RWPE2 (cell line): Measurements from ENCODE around the gene TMEM272.

ENCODE experiments used
- ATAC-seq: fragments of 200-7000 bp; cut with Tn5 transposase; 3 replicates; pipeline ENCODE4 v1.9.1; 2021; ENCODE audit warnings: low read depth
- DNase-seq: peaks from one replicate; pipeline ENCODE4 v3.0.0-alpha.2; 2020; ENCODE audit warnings: low spot score
- H3K27ac ChIP-seq: fragments of 450-650 bp; 2 replicates; pipeline ENCODE4 v1.5.1; 2017; ENCODE audit warnings: mild to moderate bottlenecking; ENCODE audit not compliant: poor library complexity, severe bottlenecking
- H3K27me3 ChIP-seq: fragments of 250-450 bp; sonication (Bioruptor Pico); 2 replicates; pipeline ENCODE4 v1.5.1; 2021; ENCODE audit warnings: mild to moderate bottlenecking, moderate library complexity; ENCODE audit not compliant: insufficient read depth, poor library complexity, severe bottlenecking
- H3K36me3 ChIP-seq: fragments of 250-450 bp; sonication (Bioruptor Pico); 2 replicates; pipeline ENCODE4 v1.5.1; 2020; ENCODE audit warnings: low read depth, mild to moderate bottlenecking, moderate library complexity
- H3K4me1 ChIP-seq: fragments of 250-450 bp; sonication (Bioruptor Pico); 2 replicates; pipeline ENCODE4 v1.5.1; 2021; ENCODE audit warnings: mild to moderate bottlenecking, moderate library complexity; ENCODE audit not compliant: insufficient read depth, poor library complexity, severe bottlenecking
- H3K4me3 ChIP-seq: fragments of 250-450 bp; sonication (Bioruptor Pico); 2 replicates; pipeline ENCODE4 v1.5.1; 2021; ENCODE audit warnings: mild to moderate bottlenecking, moderate library complexity; ENCODE audit not compliant: severe bottlenecking
- H3K9me3 ChIP-seq: fragments of 250-450 bp; sonication (Bioruptor Pico); 2 replicates; pipeline ENCODE4 v1.5.1; 2021; ENCODE audit warnings: mild to moderate bottlenecking, moderate library complexity; ENCODE audit not compliant: severe bottlenecking
- TF ChIP-seq, protein P1 (sequence below): fragments of 450-650 bp; IDR thresholded peaks from one replicate; pipeline ENCODE4 v1.5.1; 2017; ENCODE audit warnings: mild to moderate bottlenecking, moderate library complexity; ENCODE audit not compliant: poor library complexity, severe bottlenecking

TMEM272 gene

DNA sequence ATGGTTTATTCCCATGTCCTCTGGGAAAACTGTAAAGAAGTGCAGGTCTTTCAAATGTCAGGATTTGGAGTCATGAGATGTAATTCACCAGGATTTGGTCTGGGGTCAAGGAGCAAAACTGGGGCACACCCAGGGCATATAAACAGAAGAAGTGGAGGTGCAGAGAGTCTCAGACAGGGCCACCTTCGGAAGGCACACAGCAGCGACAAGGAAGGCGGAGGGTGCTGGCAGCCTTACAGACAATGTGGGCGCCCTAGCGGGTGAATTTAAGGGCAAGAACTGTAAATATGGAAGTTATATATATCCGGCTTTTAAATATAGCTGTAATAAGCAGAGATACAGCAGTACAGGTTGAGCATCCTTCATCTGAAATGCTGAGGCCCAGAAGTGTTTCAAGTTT, 72.2 kb downstream of the TMEM272 start:
- Histone ChIP-seq H3K4me1 (no peaks in the 10 kb centered on the region), H3K9me3 (no peaks in the 10 kb centered on the region), H3K27ac (no peak overlapping the region), H3K27me3 (no peaks in the 10 kb centered on the region), H3K36me3 (no peaks in the 10 kb centered on the region), H3K4me3 (no peak overlapping the region)
- ATAC-seq (no peak), DNase-seq (no peak)
- TF ChIP-seq, protein P1, sequence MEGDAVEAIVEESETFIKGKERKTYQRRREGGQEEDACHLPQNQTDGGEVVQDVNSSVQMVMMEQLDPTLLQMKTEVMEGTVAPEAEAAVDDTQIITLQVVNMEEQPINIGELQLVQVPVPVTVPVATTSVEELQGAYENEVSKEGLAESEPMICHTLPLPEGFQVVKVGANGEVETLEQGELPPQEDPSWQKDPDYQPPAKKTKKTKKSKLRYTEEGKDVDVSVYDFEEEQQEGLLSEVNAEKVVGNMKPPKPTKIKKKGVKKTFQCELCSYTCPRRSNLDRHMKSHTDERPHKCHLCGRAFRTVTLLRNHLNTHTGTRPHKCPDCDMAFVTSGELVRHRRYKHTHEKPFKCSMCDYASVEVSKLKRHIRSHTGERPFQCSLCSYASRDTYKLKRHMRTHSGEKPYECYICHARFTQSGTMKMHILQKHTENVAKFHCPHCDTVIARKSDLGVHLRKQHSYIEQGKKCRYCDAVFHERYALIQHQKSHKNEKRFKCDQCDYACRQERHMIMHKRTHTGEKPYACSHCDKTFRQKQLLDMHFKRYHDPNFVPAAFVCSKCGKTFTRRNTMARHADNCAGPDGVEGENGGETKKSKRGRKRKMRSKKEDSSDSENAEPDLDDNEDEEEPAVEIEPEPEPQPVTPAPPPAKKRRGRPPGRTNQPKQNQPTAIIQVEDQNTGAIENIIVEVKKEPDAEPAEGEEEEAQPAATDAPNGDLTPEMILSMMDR = no peak

DNA sequence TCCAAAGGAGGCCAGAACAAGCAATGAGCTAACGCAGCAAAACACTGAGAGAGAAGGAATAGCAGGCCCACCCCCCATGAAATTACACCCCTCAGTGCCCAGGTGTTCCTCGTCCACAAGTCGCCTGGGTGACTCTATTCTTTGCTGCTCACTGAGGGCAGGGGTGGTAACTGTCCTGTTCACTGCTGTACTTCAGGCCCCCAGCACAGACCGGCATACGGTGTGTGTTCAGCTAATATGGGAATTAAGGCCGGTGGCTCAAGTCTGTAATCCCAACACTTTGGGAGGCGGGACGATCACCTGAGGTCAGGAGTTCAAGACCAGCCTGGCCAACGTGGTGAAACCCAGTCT, 72.9 kb downstream of the TMEM272 start:
- DNase-seq (no peak), ATAC-seq (no peak; the same call in 2 of the 3 replicates)
- Histone ChIP-seq H3K27me3 (no peaks in the 10 kb centered on the region), H3K9me3 (no peaks in the 10 kb centered on the region), H3K36me3 (no peaks in the 10 kb centered on the region), H3K4me1 (no peaks in the 10 kb centered on the region), H3K27ac (no peak overlapping the region), H3K4me3 (no peak overlapping the region)
- TF ChIP-seq, protein P1 = no peak

DNA sequence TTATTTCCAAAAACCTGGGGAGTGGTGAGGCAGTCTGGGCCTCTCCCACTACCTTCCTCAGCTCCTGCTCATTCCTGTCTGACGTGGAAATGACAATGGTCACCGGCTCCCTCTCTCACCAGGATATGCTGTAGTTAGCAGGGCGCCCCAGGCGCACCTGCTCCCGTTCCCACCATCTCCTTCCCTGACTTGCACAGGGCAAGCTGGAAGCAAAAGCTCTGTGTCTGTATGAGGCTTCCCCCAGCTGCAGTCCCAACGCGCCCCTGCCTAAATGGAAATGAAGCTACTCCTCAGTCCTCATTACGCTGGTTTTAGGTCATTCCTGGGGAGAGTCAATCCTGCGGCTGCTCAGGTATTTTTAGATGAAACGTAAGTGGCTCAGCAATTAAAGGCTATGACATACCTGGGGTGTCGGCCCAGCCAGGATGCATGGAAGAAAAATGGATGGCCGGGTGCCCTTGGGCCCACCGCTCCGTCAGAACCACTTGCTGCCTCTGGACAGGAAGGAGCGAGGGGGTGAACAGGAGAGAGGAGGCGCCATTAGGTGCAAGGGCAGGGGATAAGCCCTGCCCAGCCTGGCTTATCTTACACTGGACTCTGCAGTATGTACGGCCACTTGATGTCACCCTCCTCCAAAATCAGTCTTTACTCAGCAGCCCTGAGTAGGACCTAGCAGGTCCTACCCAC, 73.4 kb downstream of the TMEM272 start:
- H3K27ac ChIP-seq = no peak overlapping the region
- DNase-seq = no peak
- no peaks in the 10 kb centered on the region for H3K9me3 ChIP-seq

DNA sequence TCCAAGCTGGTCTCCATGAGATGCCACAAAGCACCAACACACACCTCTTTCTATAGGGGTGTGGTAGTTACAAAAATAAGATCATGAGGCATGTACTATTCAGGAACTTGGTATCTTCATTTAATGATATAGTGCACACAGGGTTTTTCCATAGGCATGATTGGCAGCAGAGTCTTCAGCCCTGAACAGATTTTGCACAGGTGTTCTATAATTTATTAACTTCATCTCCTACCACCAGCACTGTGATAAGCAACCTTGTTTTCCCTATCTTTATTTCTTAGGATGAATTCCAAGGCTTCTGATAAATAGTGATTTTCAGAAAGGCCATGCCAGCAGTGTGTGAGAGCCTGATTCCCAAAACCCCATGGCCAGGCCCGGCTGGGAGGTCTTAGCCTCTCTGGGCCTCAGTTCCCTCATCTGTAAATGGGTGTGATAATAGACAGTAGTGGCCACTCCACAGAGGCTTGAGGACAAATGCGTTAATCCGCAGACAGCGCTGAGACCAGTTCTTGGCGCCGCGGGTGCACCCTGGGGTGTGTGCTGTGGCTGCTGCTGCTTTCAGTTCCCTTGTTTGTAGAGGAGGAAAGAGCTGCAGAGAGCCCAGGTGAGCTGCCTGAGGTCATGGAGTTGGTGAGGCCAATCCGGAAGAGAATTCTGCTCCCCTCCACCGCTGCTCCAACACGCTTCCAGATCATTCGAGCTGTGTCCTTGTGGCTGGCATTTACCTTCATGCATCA, 74.1 kb downstream of the TMEM272 start:
- no peaks in the 10 kb centered on the region for H3K4me1 ChIP-seq
- H3K36me3 ChIP-seq = peaks cover 9% of the 10 kb centered on the region
- no peak overlapping the region for H3K27ac ChIP-seq
- H3K4me3 ChIP-seq = no peak overlapping the region
- TF ChIP-seq, protein P1 = no peak
- ATAC-seq (no peak), DNase-seq (no peak)
- H3K9me3 ChIP-seq = no peaks in the 10 kb centered on the region
- no peaks in the 10 kb centered on the region for H3K27me3 ChIP-seq

More for the DNA sequence above, 73.4 kb downstream of the TMEM272 start:
- Histone ChIP-seq H3K4me3 (no peak overlapping the region), H3K36me3 (peaks cover 4% of the 10 kb centered on the region), H3K4me1 (no peaks in the 10 kb centered on the region), H3K27me3 (no peaks in the 10 kb centered on the region)
- TF ChIP-seq, protein P1 = no peak
- ATAC-seq = no peak; the same call in 2 of the 3 replicates

- Histone ChIP-seq H3K4me1 (no peaks in the 10 kb centered on the region), H3K9me3 (no peaks in the 10 kb centered on the region), H3K27ac (no peak overlapping the region), H3K36me3 (peaks cover 9% of the 10 kb centered on the region), H3K4me3 (no peak overlapping the region), H3K27me3 (no peaks in the 10 kb centered on the region)
- no peak for ATAC-seq
- TF ChIP-seq, protein P1 = no peak
- no peak for DNase-seq
Observed at GRCh38 chr13:51770160-51770559, 74.8 kb downstream of the TMEM272 start.
